GM19328 (cell line): ENCODE measurements around the gene SDR42E2.
"Not testable (repeated sequence)": the region's sequence is repeated elsewhere in the genome, so short reads cannot be mapped to it uniquely, and the experiment has no call there.

Source experiments
- ATAC-seq: cut with Tn5 transposase; IDR thresholded peaks from one replicate; pipeline ENCODE4 v1.9.1; 2021; ENCODE audit warnings: mild to moderate bottlenecking, moderate library complexity; ENCODE audit not compliant: unreplicated experiment

Gene SDR42E2

DNA sequence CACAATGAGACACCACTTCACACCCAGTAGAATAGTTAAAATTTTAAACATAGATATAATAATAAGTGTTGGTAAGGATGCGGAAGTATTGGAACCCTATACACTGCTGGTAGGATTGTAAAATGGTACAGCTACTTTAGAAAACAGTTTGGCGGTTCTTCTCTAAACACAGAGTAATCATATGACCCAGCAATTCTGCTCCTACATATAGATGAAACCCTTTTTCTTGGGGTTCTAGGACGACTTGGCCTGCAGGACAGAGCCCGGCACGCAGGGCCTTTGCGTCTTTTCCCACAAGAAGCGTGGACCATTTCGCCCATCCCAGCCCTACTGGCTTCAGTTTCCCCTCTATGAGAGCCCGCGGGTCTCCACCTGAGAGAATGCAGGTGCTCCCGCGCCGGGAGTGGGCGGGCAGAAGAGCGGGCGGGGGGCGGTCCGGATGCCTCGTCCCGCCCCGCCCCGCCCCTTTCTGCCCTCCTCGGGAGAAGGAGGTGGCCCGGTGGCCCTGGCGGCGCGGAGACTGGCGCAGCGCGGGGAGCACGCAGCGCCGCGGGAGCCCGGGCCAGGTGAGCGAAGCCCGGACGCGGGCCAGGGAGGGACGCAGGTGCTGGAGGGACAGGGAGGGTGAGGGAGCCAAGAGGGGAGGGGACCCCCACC, at the start of gene SDR42E2:
Gene SDR42E2, plus strand, starts transcription at position 508 of the 657 bp plus-strand sequence. CDS start 3,077 bp downstream, outside the sequence.
- ATAC-seq: no peak

DNA sequence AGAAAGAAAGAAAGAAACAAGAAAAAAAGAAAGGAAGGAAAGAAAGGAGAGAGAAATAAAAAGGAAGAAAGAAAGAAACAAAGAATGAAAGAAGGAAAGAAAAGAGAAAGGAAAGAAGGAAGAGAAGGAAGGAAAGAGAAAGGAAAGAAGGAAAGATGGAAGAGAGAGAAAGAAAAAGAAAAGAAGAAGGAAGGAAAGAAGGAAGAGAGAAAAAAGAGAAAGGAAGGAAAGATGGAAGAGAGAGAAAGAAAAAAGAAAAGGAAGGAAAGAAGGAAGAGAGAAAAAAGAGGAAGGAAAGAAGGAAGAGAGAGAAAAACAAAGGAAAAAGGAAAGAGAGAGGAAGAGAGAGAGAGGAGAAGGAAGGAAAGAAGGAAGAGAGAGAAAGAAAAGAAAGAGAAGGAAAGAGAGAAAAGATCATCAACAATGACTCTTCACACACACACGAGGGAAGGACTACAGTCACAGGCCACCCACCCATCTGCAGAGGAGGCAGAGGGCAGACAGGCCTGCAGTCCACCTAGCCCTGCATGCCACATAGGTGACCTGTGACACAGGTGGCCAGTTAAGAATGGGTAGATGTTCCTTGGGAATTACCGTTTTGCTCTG, 46.1 kb upstream of the SDR42E2 start:
- no peak for ATAC-seq

DNA sequence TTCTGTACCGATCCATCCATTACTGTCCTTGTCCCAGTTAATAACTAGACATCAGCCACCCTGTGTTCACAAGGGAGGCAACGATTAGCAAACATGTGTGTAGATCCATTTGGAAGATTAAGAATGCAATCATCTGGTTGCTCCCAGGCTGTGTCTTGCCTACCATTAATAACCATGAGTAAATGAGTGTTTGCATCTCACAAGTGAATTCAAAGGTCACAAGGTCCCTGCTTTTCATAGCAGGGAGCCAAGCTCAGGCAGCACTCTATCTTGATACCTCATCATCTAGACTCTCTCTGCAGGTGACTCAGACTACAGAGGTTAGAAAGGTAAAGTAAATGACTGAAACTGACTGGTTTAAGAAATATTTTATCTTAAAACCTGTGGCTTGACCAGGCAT, 44.7 kb upstream of the SDR42E2 start:
- no peak for ATAC-seq

DNA sequence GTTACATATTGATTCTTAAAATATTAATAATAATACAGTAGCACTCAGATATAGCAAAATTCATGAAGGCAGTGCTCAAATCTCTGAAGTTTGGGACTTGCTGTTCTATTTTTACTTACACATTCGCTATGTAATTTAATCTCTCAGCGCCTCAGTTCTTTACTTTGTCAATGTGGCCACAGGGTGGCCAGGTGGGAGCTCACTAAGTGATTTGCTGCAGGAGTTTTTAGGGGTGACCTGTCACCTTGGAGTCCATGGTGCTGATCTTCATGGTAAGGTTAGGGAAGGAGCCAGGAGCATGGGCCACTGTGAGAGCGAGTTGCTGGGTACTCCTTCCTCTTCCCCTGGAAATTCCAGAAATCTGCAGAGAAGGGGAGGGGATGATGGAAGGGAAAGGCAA, 41.9 kb upstream of the SDR42E2 start:
- no peak for ATAC-seq

DNA sequence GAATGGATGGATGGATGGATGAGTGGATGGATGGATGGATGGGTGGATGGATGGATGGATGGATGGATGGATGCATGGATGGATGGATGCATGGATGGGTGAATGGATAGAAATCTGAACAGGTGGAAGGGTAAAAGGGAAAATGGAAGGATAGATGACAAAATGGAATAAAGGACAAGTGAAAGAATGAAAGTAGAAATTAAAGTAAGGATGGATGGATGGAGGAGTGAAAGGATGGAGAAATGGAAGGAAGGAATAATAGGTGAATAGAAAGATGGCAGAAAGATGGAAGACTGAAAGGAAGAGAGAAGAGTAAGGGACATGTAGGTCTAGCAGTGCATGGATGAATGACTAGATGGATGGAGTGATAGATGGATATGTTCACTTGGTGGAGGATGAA, 40.1 kb upstream of the SDR42E2 start:
- no peak for ATAC-seq

DNA sequence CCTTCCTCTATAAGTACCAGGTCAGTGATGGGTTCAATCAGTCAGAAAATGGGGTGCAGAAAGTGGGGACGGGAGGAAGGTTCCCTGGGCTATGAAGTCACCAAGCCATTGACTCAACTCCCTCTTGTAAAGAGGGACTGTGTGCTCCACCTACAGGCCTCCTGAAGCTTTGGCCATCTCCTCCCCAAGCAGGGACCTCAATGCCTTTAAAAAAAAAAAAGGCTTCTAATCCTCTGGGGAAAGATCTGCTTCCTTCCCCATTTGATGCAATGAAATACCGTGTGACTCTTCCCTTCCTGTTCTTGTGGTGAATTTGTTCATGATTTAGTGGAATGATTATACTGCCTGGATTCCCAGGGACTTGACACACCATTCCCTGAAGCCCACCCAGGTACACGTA, 39.2 kb upstream of the SDR42E2 start:
- ATAC-seq: no peak

DNA sequence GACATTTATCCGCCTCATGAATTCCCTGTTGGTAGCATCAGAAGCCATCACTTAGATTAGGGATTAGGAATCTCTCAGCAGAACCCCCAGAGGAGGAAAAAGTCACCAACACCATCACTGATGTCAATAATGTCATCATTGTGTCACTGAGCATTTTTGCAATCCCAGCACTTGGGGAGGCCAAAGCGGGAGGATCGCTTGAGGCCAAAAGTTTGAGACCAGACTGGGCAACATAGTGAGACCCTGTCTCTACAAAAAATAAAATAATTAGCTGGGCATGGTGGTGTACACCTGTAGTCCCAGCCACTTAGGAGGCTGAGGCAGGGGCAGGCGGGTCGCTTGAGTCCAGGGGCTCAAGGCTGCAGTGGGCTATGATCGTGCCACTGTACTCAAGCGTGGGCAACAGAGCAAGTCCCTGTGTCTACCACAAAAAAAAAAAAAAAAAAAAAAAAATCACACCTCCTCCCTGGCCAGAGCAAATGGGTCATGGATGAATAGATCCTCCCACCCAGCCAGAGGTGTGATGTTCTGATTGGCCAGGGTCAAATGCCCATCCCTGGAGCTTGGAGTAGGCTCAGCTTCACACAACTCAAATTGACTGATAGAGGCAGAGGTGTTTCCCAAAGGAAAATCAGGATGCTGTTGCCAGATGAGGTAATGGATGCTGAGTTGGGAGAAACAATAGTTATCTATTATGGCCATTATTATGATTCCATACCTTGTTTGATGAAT, 38.4 kb upstream of the SDR42E2 start:
- no peak for ATAC-seq

DNA sequence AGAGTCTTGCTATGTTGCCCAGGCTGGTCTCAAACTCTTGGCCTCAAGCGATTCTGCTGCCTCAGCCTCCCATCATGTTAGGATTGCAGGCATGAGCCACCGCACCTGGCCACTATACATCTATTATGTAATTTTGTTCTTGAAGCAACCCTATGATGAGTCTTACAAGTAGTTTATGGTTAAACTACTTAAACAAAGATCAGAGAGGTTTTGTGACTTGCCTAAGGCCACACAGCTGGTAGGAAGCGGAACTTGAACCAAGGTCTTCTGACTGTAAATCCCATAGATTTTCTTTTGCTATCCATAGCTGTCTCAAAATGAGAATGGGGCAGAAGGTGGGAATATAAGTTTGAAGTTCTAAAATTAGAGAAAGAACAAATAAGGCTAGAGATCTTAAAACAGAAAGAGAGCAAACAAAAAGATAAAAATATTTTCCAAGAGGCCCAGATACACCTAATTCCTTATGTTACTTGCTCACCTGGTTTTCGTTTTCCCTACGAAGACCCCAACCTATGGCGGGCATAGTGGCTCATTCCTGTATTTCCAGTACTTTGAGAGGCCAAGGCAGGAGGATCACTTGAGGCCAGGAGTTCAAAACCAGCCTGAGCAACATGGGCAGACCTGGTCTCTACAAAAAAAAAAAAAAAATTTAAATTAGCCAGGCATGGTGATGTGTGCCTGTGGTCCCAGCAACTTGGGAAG, 37.6 kb upstream of the SDR42E2 start:
- no peak for ATAC-seq

DNA sequence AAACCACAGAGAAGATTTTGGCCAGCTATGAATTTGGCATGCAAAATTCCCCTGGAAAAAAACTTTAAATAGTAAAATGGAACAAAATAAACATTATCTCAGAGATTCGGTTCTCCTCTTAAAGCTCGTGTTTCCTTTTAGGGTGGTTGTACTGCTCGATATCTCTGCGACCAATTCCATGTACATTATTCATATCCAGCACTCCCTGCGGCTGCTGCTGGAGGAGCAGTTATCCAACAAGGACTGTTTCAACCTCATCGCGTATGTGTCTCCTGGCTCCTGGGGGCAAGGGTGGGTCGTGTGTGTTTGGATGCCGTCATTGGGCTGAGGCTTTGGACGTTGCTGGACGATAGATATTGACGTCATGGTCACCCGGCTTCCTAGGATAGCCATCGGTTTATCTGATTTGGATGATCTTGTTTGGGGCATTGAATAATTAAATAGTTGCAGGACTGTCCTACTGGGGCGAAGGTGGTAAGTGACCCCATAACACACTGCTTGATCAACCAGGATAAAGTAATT, 36.2 kb upstream of the SDR42E2 start:
- no peak for ATAC-seq

DNA sequence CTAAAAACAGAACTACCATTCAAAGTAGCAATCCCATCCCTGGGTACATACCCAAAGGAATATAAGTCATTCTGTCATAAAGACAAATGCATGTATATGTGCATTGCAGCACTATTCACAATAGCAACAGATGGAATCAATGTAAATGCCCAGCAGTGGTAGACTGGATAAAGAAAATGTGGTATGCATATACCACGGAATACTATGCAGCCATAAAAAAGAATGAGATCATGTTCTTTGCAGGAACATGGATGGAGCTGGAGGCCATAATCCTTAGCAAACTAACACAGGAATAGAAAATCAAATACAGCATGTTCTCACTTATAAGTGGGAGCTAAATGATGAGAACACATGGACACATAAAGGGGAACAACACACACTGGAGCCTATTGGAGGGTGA, 33.8 kb upstream of the SDR42E2 start:
- not testable (repeated sequence) for ATAC-seq

DNA sequence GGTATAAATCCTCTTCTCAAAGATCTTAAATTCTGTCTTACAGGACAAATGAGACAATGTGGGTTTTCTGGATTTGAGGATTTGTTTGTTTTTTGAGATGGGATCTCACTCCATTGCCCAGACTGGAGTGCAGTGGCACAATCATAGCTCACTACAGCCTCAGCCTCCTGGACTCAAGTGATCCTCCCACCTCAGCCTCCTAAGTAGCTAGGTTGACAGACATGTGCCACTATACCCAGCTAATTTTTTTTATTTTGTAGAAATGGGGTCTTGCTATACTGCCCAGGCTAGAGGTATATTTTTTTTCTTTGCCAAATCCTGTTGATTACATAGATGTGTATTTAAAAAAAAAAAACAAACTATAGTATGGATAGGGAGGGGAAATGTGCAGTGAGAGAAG, 31.8 kb upstream of the SDR42E2 start:
- no peak for ATAC-seq

DNA sequence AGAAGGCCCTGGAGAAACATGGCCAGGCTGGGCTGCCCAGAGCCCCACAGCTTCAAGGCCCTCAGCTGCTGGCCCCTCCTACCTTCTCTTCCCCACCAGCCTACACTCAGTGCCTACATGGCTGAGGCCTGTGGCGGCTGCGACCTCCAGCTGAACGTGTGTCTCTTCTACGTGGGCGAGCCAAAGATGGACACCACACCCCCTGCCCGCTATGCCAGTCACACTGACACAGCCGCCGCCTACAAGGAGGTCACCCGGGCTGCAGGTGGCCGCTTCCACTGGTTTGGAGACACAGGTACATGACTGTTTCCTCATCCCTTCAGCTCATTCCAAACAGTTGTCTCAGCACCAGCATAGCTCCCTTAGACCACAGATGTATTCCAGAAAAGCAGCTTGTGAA, 29.5 kb upstream of the SDR42E2 start:
- ATAC-seq: no peak

DNA sequence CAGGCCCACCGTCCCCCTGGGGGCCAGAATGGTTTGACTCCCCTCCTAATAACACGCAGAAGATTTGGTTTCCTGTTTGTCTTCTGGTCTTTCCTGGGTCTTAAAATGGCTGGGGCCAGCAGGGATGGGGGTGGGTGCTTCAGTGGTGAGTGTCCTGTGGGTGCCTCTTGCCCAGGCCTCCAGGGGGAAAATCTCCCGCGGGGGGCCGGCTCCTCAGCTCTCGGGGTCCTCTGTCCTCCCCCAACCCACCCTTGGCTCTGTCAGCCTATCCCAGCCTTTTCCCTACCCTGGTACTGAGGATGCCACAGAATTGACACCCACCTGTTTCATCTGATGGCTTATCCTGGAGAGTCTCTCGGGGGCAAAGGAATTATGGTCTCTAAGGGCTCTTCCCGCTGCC, 23.8 kb upstream of the SDR42E2 start:
- no peak for ATAC-seq

DNA sequence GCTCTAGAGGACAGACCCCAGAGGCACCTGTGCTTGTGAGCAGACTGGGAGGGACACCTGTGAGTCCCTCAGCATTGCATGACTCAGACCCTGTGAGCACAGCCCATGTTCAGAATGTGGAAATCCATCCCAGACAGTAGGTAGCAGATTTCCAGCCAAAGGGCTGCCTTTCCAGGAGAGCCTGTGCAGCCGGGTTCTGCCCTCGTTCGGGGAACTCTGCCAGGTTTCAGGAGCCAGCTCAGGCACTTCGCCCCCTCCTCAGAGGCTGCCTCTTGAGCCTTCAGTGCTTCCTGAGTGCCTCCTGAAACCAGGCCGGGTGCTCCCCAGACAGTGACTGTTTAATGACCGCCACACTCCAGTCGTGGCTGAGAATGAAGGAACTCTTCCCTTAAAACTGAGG, 23.3 kb upstream of the SDR42E2 start:
- ATAC-seq: no peak

DNA sequence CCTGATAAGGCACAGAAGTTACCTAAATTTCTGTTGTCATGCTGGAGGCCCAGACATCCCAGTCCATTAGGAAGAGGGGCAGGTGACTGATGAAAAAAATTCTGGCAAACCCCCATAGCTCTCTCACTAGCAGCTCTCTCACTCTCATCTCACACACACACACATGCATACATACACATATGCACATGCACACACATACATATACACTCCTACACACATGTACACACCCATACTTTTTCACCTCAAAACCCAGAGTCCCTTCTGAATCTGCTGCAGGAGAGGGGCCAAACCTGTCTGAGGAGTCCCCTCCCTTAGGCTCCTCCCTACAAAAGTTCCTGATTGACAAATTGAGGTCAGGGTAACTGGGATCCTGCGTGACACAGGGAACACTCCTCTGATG, 22.6 kb upstream of the SDR42E2 start:
- ATAC-seq: no peak

DNA sequence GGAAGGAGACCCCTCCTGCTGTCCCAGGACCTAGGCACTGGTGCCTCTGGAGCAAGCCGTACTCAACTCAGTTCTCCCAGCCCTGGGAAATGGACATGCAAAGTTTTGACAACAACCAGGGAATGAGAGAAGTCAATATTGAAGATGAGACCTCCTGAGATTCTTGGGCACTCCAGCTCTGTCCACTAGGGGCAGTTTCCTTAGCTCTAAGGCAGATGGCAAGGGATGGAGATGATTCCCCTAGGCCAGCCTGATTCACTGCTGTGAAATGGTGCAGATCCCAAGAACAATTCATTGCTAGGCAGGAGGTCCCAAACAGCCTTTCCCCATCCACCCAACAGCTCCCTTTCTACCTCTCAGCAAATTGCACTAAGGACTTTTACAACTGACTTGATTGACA, 20.5 kb upstream of the SDR42E2 start:
- ATAC-seq: no peak

DNA sequence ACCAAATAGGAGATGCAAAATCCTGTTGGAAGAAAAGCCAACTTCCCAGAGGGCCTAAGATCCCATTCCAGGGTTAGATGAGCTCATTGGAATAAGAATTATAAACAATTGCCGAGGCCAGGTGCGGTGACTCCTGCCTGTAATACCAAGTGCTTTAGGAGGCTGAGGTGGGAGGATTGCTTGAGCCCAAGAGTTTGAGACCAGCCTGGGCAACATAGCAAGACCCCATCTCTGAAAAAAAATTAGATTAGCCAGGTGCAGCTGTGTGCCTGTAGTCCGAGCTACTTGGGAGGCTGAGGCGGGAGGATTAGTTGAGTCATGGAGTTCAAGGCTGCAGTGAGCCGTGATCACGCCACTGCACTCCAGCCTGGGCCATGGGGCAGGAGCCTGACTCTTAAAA, 17.8 kb upstream of the SDR42E2 start:
- no peak for ATAC-seq

DNA sequence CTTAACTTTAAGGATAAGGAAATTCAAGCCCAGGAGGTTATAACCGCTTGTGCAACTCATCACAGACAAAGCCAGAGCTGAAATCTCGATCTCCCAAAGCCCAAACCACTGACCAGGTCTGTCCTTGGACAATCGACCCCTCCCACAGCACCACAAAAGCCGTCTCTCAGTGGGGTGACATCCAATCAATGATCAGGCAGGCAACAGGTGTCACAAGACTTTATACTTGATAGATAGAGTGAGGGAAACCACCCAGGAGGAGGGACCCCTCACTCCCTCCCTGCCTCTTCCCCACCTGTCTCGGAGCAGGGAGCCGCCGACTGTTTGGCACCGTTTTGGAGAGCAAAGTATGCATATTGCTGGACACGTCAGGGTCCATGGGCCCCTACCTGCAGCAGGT, 14.5 kb upstream of the SDR42E2 start:
- no peak for ATAC-seq

DNA sequence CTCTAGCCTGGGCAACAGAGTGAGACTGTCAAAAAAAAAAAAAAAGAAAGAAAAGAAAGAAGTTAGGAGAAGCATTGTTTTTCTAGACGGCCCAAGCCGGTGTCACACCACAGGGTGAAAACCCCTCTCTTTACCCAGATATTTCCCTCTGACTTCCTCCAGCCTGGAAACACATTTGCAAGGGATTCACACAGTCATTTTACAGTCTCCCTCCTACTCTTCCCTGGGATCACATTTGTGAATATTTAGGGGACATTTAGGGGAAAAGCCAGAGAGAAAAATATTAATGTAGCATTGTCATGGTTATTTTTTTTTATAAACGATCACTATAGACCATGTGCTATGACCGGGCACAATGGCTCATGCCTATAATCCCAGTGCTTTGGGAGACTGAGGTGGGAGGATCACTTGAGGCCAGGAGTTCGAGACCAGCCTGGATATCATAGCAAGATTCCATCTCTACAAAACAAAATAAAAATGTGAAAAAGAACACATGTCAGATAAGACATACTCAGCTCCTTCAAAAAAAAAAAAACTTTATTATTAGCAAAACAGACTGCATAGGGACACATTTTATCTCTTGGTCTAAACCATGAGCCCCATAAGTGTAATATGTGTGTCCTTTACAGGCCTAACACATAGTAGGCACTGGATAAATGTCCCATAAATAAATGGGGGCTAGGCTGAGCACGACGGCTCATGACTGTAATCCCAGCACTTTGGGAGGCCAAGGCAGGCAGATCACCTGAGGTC, 10.9 kb upstream of the SDR42E2 start:
- no peak for ATAC-seq

DNA sequence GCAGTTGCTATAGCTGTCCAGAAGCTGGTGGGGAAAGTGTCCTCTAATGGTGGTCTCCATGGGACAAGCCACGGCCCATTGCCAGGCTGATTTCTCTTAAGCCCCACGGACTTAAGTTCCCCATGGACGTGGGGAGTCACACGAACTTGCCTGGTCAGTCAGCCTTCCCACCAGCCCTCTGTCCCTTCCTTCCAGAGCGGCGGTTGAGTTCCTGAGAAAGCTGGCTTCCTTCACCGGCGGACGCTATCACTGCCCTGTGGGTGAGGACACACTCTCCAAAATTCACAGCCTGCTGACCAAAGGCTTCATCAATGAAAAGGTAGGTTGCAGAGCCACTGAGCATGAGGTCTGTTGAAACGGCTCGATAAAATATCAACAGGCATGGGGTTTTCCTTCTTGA, 10.0 kb upstream of the SDR42E2 start:
- no peak for ATAC-seq

DNA sequence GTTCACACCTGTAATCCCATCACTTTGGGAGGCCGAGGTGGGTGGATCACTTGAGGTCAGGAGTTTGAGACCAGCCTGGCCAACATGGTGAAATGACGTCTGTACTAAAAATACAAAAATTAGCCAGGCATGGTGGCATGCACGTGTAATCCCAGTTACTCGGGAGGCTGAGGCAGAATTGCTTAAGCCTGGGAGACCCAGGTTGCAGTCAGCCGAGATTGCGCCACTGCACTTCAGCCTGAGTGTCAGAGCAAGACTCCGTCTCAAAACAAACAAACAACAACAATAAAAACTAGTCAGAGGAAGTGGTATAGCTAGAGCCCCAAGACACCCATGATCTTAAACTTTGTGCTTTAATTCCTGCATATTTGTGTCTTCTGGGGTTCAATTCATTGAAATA, 9.2 kb upstream of the SDR42E2 start:
- ATAC-seq: not testable (repeated sequence)
